K562 (cell line): ENCODE data around the gene PRPF8. TPM values are rescaled to one million over a fixed set of nuclear protein-coding genes. Genes with fewer than 3 reads are reported as not detected.
A peak's percentile ranks its signal among the peaks of the same experiment; 100 is the strongest.

Experiments used
- ARID4B ChIP-seq: sonication (generic); formaldehyde crosslinking; IDR thresholded peaks from 2 replicates; pipeline ENCODE4 v1.8.0; 2022; ENCODE audit warnings: mild to moderate bottlenecking, missing genetic modification reagents
- E2F6 ChIP-seq, 2 experiments: IDR thresholded peaks; 2 replicates each; pipeline ENCODE4 v1.6.1; 2011; ENCODE audit warnings: borderline replicate concordance in 1 of 2, control low read depth in 1 of 2, low read depth in 1 of 2, low read length in 1 of 2, mild to moderate bottlenecking in 1 of 2, mixed read lengths in 1 of 2, moderate library complexity in 1 of 2; ENCODE audit not compliant: insufficient read depth in 1 of 2, insufficient read length in 1 of 2, poor library complexity in 1 of 2, severe bottlenecking in 1 of 2; ENCODE audit errors: extremely low read depth in 1 of 2
- FOXP1 ChIP-seq: sonication (generic); formaldehyde crosslinking; IDR thresholded peaks from 2 replicates; pipeline ENCODE4 v1.8.0; 2022; ENCODE audit warnings: mild to moderate bottlenecking, missing genetic modification reagents
- PTBP1 ChIP-seq: fragments of 200-400 bp; formaldehyde crosslinking; IDR thresholded peaks from 2 replicates; pipeline ENCODE4 v1.6.1; 2017; ENCODE audit warnings: low read depth, low read length
- RAD21 ChIP-seq, 2 experiments: fragments of 250-450 bp in 1 of 2; fragments of 450-650 bp in 1 of 2; sonication (Bioruptor Pico) in 1 of 2; formaldehyde crosslinking in 1 of 2; IDR thresholded peaks in 1 of 2; conservative IDR thresholded peaks in 1 of 2; 2 replicates each; pipeline versions ENCODE4 v1.4.0 to v1.8.0; 2020 to 2022; ENCODE audit warnings: mild to moderate bottlenecking in 2 of 2, moderate library complexity in 1 of 2
- SFPQ ChIP-seq: fragments of 200-400 bp; formaldehyde crosslinking; IDR thresholded peaks from 2 replicates; pipeline ENCODE4 v1.6.1; 2017; ENCODE audit warnings: mild to moderate bottlenecking, low read depth, low read length, moderate library complexity
- SREBF1 ChIP-seq: fragments of 150-350 bp; IDR thresholded peaks from 2 replicates; pipeline ENCODE4 v1.6.1; 2014; ENCODE audit warnings: antibody characterized with exemption, low read depth, low read length, borderline replicate concordance
- ZC3H11A ChIP-seq: IDR thresholded peaks from 2 replicates; pipeline ENCODE4 v1.6.1; 2012; ENCODE audit warnings: low read depth, low read length, improper control_type of control experiment
- polyA plus RNA-seq, 8 experiments: library from polyadenylated mRNA; depleted of rRNA in 4 of 8; stranded (reverse) in 5 of 8; unstranded in 3 of 8; fragments of >200 nt; fragmentation: Nextera tagmentation in 2 of 8; fragmentation: Illumina TruSeq in 1 of 8; extraction: Ambion mirVana in 2 of 8; extraction: Trizol in 1 of 8; gene quantifications; 2 replicates each; pipeline versions ENCODE4 v1.2.1 to v1.2.3, GENCODE V29; 2011 to 2014; ENCODE audit warnings: inconsistent platforms in 1 of 8, missing spikeins in 1 of 8
- total RNA-seq, 7 experiments: library from RNA; depleted of rRNA in 6 of 7; stranded (reverse); fragments of >200 nt in 6 of 7; fragmentation: Illumina TruSeq in 2 of 7; extraction: Trizol in 2 of 7; gene quantifications; 2 replicates each; pipeline versions ENCODE4 v1.2.1 to v1.2.3, GENCODE V29; 2011 to 2021; ENCODE audit warnings: low replicate concordance in 1 of 7

The PRPF8 gene
- total and polyA plus RNA-seq, 9 of the 15 experiments (the other 6 are each of a cell fraction or from before 2014, with no cell fraction given): 64.3 to 294 (median 85.9) TPM

GRCh38 chr17:1713878-1714426, 29.3 kb upstream of the PRPF8 start (continued):
- TF ChIP-seq PTBP1 (no peak), FOXP1 (CRISPR knock-in tag) (0 out of 2 replicates have a peak, but pooled peaks have one; percentile 36), E2F6 (IDR thresholded peaks at IDR 0.05; ENCODE audit: borderline replicate concordance in 1 of 2, extremely low read depth in 1 of 2, insufficient read depth in 1 of 2, insufficient read length in 1 of 2, low read depth in 1 of 2, low read length in 1 of 2, poor library complexity in 1 of 2, severe bottlenecking in 1 of 2) (peak in 1 of 2 experiments; percentile 49), ARID4B (CRISPR knock-in tag) (0 out of 2 replicates have a peak, but pooled peaks have one; percentile 51), ZC3H11A (no peak), SFPQ (no peak), SREBF1 (no peak), RAD21 (CRISPR knock-in tag; conservative IDR thresholded peaks at IDR 0.05 in 1 of 2, IDR thresholded peaks at IDR 0.05 in 1 of 2) (peak in 1 of 2 experiments; percentile 59; a peak in 2 of 4 replicates)
